NT2/D1 (cell line): ENCODE data around the gene JMJD8.

Source experiments
- SUZ12 ChIP-seq: IDR thresholded peaks from 2 replicates; pipeline ENCODE4 v1.6.1; 2011; ENCODE audit not compliant: insufficient read length, insufficient read depth; ENCODE audit errors: extremely low read depth
- YY1 ChIP-seq: IDR thresholded peaks from 2 replicates; pipeline ENCODE4 v1.6.1; 2011; ENCODE audit not compliant: insufficient read length, insufficient read depth
- ZNF274 ChIP-seq: IDR thresholded peaks from 2 replicates; pipeline ENCODE4 v1.6.1; 2011; ENCODE audit warnings: mild to moderate bottlenecking, low read depth, low read length

DNA sequence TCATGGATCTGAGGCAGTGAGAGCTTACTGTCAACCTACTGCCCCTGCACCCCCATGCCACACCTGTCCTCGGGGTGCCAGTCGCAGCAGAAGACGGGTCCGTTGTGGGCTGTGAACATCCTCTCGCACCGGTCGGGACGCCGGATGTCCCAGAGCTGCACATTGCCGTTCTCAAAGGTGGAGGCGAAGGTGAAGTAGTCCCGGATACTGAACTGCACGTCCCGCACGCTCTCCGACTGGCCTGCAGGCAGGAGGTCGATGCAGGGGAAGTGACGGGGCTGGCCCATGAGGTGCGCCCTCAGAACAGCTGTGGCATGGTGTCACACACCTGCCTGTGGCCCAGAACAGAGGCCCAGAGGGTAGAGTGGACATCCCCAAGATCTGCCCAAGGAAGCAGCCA is 3.4 kb upstream of the JMJD8 start:
- TF ChIP-seq YY1 (no peak), ZNF274 (no peak), SUZ12 (no peak)
